Activated T-helper 1 cell treated with anti-CD3 and anti-CD28 coated beads, Interleukin-2, amount 50 U/mL, for 16 hours (primary cell): Measurements from ENCODE around the gene ZNF821.
"Not testable (repeated sequence)": the region's sequence is repeated elsewhere in the genome, so short reads cannot be mapped to it uniquely, and the experiment has no call there.

Source experiments
- DNase-seq, 2 donors: peaks; one replicate each; pipeline ENCODE4 v3.0.0-alpha.2; 2020; ENCODE audit warnings: low read depth in 1 of 2, low spot score in 1 of 2

Gene ZNF821

GRCh38 chr16:71903608-71904007 lies 19.6 kb upstream of the ZNF821 start:
- DNase-seq = no peak

- DNase-seq = no peak
These were observed 18.8 kb upstream of the ZNF821 start for GRCh38 chr16:71902656-71903365.

DNA sequence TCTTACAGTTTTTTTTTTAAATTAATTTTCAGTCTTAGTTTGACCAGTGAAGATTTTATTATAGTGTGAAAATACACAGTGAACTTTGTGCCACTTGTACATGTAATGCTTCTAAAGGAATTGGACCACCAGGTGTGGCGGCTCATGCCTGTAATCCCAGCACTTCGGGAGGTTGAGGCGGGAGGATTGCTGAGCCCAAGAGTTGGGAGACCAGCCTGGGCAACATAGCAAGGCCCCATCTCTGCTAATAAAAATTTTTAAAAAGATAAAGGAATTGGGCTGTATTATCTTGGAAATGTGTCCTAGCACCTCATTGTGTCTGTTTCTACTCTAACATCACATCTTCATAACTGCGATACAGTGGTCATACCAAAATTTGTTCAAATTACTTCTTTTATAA lies 15.2 kb upstream of the ZNF821 start:
- DNase-seq = no peak

GRCh38 chr16:71896764-71897368 lies 12.9 kb upstream of the ZNF821 start:
- DNase-seq = no peak

DNA sequence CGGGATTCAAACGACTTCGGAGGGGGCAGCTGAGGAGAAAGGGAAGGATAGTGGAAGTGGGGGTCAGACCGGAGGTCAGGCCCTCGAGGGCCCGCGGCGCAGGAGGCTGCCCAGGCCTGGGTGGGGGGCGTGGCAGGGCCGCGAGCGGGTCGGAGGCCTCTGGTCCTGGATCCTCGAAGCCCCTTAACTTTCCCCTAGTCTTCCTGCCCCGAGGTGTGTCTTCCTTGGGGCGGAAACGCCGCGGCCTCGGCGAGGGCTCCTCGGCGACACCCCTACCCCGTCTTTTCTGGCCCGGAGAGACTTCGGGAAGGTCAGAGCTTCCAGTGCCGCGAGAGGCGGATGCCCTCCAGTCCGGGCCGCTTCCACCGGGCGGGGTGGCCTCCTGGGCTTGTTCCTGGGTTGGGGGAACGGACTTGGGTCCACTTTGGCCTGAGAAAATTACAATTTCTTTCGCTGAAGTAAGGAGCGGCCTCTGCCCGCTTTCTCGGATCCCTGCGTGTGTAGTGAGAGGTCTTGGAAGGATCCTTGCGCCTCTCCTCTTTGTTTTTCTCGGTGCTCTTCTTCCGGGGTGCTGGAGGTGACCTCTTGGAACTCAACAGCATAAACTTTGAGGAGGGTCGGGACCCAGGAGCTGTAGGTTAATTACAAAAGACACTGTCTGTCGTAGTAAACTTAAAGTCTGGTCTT lies 11.8 kb upstream of the ZNF821 start:
- peak in 1 of 2 donors; percentile 12 for DNase-seq

GRCh38 chr16:71894921-71895678 lies 11.1 kb upstream of the ZNF821 start, which contains the start of gene IST1:
Gene IST1 (plus strand): TSS chr16:71895531. CDS start chr16:71915641, 20,110 bp downstream.
- peak; percentile 95 to 97 for DNase-seq

DNA sequence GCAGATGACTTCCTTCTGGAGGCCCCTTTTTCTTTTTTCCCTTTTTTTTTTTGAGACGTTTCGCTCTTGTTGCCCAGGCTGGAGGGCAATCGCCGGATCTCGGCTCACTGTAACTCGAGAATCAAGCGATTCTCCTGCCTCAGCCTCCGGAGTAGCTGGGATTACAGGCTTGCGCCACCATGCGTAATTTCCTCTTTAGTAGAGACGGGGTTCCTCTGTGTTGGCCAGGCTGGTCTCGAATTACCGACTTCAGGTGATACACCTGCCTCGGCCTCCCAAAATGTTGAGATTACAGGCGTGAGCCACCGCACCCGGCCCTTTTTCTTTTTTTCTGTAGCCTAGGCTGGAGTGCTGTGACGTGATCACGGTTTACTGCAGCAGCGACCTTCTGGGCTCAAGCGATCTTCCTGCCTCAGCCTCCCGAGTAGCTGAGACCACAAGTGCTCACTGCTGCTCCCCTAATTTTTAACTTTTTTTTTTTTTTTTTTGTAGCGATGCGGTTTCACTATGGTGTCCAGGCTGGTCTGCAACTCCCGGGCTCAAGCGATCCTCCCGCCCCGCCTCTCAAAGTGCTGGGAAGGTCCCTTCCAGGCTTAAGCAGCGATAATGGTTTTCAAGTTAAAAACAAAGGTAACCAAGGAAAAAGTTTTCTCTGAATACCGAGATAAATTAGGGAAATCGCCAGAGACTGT lies 10.4 kb upstream of the ZNF821 start:
- peak in 1 of 2 donors; percentile 9 for DNase-seq

- DNase-seq = no peak
These were observed 9.9 kb upstream of the ZNF821 start for GRCh38 chr16:71893888-71894228.

- no peak for DNase-seq
These were observed 5.2 kb upstream of the ZNF821 start for GRCh38 chr16:71889147-71889546.

DNA sequence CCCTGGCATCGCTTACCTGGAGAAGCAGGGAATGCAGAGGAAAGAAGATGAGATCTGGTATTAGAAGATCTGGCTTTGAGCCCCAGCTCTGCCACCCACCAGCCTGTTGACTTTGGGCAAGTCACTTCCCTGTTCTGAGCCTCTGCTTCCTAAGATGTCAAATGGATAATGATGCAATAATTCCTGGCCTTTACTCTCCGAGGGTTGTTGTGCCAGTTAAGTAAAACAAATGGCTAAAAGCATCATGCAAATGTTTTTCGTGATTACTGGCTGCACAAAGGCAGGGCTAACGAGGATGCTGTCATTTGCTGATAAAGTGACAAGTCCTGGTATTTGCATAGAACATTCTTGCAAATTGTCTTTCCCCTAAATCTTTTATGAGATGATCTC lies 1.3 kb upstream of the ZNF821 start:
- no peak for DNase-seq

GRCh38 chr16:71883168-71883848 lies 674 bp downstream of the ZNF821 start:
- peak; percentile 22 to 49 for DNase-seq

DNA sequence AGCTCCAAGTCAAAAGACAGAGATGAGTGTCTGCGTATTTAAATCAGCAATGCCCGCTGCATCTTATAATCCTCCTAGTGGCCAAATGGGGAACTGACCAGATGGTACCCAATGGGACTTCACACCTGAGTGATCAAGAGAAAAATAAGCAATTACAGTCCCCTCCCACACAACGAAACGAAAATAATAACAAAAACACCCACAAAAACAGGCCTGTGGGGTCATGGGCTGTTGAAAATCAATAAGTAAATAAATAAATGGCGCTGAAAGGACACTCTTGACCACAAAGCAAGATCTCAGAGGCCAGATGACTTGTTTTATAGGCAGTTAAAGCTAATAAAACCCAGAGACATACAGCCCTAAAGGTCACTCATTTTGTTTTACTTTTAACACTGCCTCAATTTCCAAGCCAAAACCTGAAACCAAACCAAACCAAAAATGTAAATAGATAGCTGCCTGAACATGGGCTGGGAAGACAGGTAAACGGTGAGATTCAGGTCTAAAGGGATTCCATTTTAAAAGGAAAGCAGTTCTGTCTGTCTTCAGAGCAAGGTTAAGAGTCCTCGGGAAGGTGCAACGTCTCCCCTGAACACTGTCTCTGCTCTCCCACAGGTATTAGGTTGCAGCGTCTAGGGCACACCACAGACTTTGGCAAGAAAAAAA lies 1.3 kb downstream of the ZNF821 start:
- peak; percentile 37 to 58 for DNase-seq

DNA sequence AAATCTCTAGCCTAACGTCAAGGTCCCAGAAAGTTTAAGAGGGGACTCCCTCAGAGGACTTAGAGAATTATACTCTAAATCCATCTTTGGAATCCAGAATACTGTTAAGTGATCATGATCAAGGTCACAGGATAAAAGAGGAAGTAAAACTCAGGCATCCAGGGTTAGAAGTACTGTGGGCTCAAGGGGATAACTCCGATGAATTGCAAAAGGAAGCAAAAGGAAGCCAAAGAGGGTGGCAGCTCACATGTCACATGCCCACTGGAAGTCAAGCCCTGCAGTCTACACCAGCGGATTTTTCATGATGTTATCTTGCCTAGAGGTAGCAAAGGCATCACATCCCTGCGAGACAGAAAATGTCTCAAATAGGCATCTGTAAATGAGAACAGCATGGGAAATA lies 3.8 kb downstream of the ZNF821 start:
- DNase-seq = no peak

DNA sequence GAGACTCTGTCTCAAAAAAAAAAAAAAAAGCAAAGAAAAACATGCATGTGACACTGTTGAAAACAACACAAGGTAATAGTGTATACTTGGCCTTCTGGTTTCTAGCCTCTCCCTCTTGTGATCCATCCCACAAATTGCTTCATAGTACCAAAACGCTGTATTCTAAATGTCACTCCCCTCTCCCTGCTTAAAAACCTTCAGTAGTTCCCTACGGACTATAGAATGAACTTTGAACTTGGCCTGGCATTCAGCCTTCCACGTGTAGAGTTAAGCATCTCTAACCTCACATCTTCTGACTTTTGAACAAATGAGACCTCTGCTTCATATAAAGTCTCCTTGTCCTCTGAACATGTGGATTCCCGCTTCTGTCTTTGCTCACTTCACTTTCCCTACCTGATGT lies 5.1 kb downstream of the ZNF821 start:
- no peak for DNase-seq

- no peak for DNase-seq
These were observed 10.8 kb downstream of the ZNF821 start for GRCh38 chr16:71873199-71873598.

GRCh38 chr16:71870818-71871217 lies 13.2 kb downstream of the ZNF821 start:
- DNase-seq = no peak

DNA sequence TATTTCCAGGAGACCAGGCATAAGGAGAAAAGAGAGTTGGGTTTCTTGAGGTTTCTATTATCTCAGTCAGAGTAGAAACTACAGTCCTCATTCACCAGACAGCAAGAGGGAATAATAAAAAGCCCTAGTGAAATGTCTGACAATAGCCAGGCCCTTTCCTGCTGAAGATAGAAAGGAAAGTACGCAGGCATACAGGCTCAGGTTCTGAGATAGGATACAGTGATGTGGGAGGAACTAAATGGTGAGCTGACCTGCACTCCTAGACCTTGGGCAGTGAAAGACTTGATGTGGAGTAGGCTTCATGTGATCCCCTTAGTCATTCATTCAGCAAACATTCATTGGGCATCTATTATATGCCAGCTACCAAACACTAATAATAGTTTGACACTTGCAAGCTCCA lies 14.9 kb downstream of the ZNF821 start:
- DNase-seq = no peak

DNA sequence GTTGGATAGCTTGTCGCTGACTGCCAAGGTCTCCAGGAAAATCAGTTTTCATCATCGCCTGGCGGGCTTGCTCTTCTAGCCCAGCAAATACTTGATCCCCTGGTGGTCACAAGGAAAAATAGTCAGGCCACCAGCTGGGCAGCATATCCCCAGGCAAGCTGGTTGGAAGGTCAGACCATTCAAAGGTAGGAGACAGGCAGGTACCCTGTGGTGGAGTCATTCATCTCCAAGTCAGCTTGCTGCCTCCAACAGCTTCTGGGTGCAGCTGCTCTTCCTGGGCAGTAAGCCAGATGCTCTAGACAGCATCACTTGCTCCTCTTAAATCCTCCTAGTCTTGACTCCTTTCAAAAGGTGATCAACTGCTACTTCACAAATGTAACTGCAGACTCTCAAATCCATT lies 16.0 kb downstream of the ZNF821 start:
- no peak for DNase-seq

- not testable (repeated sequence) for DNase-seq
These were observed 16.8 kb downstream of the ZNF821 start for GRCh38 chr16:71867175-71867574.
